Fibroblast of lung (primary cell): ENCODE measurements around the gene FXYD1. TPM values are rescaled to one million over a fixed set of nuclear protein-coding genes. Genes with fewer than 3 reads are reported as not detected.

Experiments used
- DNase-seq, 2 donors: peaks; one replicate each; pipeline versions ENCODE4 v3.0.0 to v3.0.0-alpha.2; 2010; ENCODE audit warnings: low read depth in 2 of 2
- H2AFZ ChIP-seq: 2 replicates; pipeline ENCODE4 v1.5.1; 2012; ENCODE audit warnings: low read length, control low read depth, inconsistent platforms
- H3K27ac ChIP-seq: 2 replicates; pipeline ENCODE4 v1.5.1; 2011; ENCODE audit warnings: low read length, control low read depth; ENCODE audit not compliant: insufficient read depth
- H3K27me3 ChIP-seq: 2 replicates; pipeline ENCODE4 v1.5.1; 2011; ENCODE audit warnings: mild to moderate bottlenecking, low read length; ENCODE audit not compliant: control insufficient read depth, insufficient read depth
- H3K36me3 ChIP-seq: 2 replicates; pipeline ENCODE4 v1.5.1; 2011; ENCODE audit warnings: low read length; ENCODE audit not compliant: control insufficient read depth, insufficient read depth
- H3K4me1 ChIP-seq: 2 replicates; pipeline ENCODE4 v1.5.1; 2011; ENCODE audit warnings: low read length; ENCODE audit not compliant: control insufficient read depth, insufficient read depth; ENCODE audit errors: extremely low read depth
- H3K4me2 ChIP-seq: 2 replicates; pipeline ENCODE4 v1.5.1; 2011; ENCODE audit warnings: low read length, control low read depth; ENCODE audit not compliant: insufficient read depth; ENCODE audit errors: extremely low read depth
- H3K4me3 ChIP-seq, 4 experiments: fragments of 200-600 bp in 1 of 4; sonication (generic) in 1 of 4; replicated peaks in 1 of 4; 2 replicates each; pipeline ENCODE4 v1.5.1; 2011 to 2016; ENCODE audit warnings: low read length in 4 of 4, low read depth in 3 of 4, mild to moderate bottlenecking in 3 of 4, control low read depth in 2 of 4, inconsistent platforms in 1 of 4, mixed read lengths in 1 of 4; ENCODE audit not compliant: insufficient read depth in 1 of 4; ENCODE audit errors: control extremely low read depth in 1 of 4
- H3K79me2 ChIP-seq: 2 replicates; pipeline ENCODE4 v1.5.1; 2012; ENCODE audit warnings: mild to moderate bottlenecking, low read length, inconsistent platforms; ENCODE audit not compliant: control insufficient read depth, insufficient read depth
- H3K9ac ChIP-seq: 2 replicates; pipeline ENCODE4 v1.5.1; 2011; ENCODE audit warnings: mild to moderate bottlenecking, low read length, control low read depth; ENCODE audit not compliant: insufficient read depth
- H3K9me3 ChIP-seq: 2 replicates; pipeline ENCODE4 v1.5.1; 2012; ENCODE audit warnings: low read depth, low read length; ENCODE audit not compliant: control insufficient read depth, insufficient read depth
- H4K20me1 ChIP-seq: 2 replicates; pipeline ENCODE4 v1.5.1; 2011; ENCODE audit warnings: low read length; ENCODE audit not compliant: control insufficient read depth, insufficient read depth; ENCODE audit errors: extremely low read depth
- CTCF ChIP-seq, 2 donors: IDR thresholded peaks in 1 of 2; conservative IDR thresholded peaks in 1 of 2; 1 replicate in 1 of 2; 2 replicates in 1 of 2; pipeline ENCODE4 v1.5.1; 2011 to 2012; ENCODE audit warnings: low read length in 2 of 2, control low read depth in 1 of 2, inconsistent platforms in 1 of 2, low read depth in 1 of 2, mild to moderate bottlenecking in 1 of 2
- EZH2 ChIP-seq: IDR thresholded peaks from 2 replicates; pipeline ENCODE4 v1.5.1; 2012; ENCODE audit warnings: low read length, control low read depth, mild to moderate bottlenecking; ENCODE audit errors: missing control alignments
- polyA plus RNA-seq, 2 donors: library from polyadenylated mRNA; depleted of rRNA in 1 of 2; stranded (reverse) in 1 of 2; unstranded in 1 of 2; fragments of >200 nt; gene quantifications; 2 replicates each; pipeline ENCODE4 v1.2.1, GENCODE V29; 2011 to 2012; ENCODE audit warnings: missing spikeins in 1 of 2
- total RNA-seq: library from RNA; depleted of rRNA; stranded (reverse); fragments of >200 nt; gene quantifications from 2 replicates; pipeline ENCODE4 v1.2.1, GENCODE V29; 2014

Gene FXYD1
- total and polyA plus RNA-seq, 2 donors (not counting 1 experiment from before 2014, with no cell fraction given): 4.5 to 7.5 TPM

GRCh38 chr19:35117799-35118198, 20.8 kb upstream of the FXYD1 start:
- Histone ChIP-seq H2AFZ (no peak overlapping the region), H3K4me1 (no peaks in the 10 kb centered on the region), H3K9ac (no peak overlapping the region), H3K27me3 (no peaks in the 10 kb centered on the region), H3K4me2 (no peak overlapping the region), H3K4me3 (no peak overlapping the region), H4K20me1 (no peaks in the 10 kb centered on the region), H3K36me3 (no peaks in the 10 kb centered on the region), H3K9me3 (no peaks in the 10 kb centered on the region), H3K27ac (no peak overlapping the region), H3K79me2 (no peaks in the 10 kb centered on the region)
- TF ChIP-seq EZH2 (no peak), CTCF (conservative IDR thresholded peaks at IDR 0.05 in 1 of 2, IDR thresholded peaks at IDR 0.05 in 1 of 2; ENCODE audit: low read depth in 1 of 2, low read length in 2 of 2) (no peak)
- no peak for DNase-seq

GRCh38 chr19:35118268-35119020, 20.2 kb upstream of the FXYD1 start:
- Histone ChIP-seq H4K20me1 (no peaks in the 10 kb centered on the region), H3K36me3 (no peaks in the 10 kb centered on the region), H3K27me3 (no peaks in the 10 kb centered on the region), H3K4me1 (peaks cover 4% of the 10 kb centered on the region), H3K9ac (no peak overlapping the region), H2AFZ (no peak overlapping the region), H3K9me3 (no peaks in the 10 kb centered on the region), H3K4me2 (no peak overlapping the region), H3K4me3 (no peak overlapping the region), H3K27ac (no peak overlapping the region), H3K79me2 (no peaks in the 10 kb centered on the region)
- TF ChIP-seq EZH2: no peak
- no peak for DNase-seq

GRCh38 chr19:35119091-35119490, 19.5 kb upstream of the FXYD1 start:
- Histone ChIP-seq H3K4me3 (no peak overlapping the region), H3K79me2 (no peaks in the 10 kb centered on the region), H3K4me2 (no peak overlapping the region), H3K9ac (no peak overlapping the region), H4K20me1 (no peaks in the 10 kb centered on the region), H3K27ac (no peak overlapping the region), H3K9me3 (no peaks in the 10 kb centered on the region), H3K4me1 (peaks cover 10% of the 10 kb centered on the region), H3K36me3 (no peaks in the 10 kb centered on the region), H3K27me3 (no peaks in the 10 kb centered on the region), H2AFZ (no peak overlapping the region)
- TF ChIP-seq EZH2: no peak
- no peak for DNase-seq

GRCh38 chr19:35119578-35120155, 19.0 kb upstream of the FXYD1 start:
- no peaks in the 10 kb centered on the region for H3K9me3 ChIP-seq
- no peaks in the 10 kb centered on the region for H4K20me1 ChIP-seq
- DNase-seq: no peak
- H3K27me3 ChIP-seq: no peaks in the 10 kb centered on the region
- TF ChIP-seq EZH2 (no peak), CTCF (conservative IDR thresholded peaks at IDR 0.05 in 1 of 2, IDR thresholded peaks at IDR 0.05 in 1 of 2; ENCODE audit: low read depth in 1 of 2, low read length in 2 of 2) (no peak)
- H2AFZ ChIP-seq: no peak overlapping the region
- H3K4me2 ChIP-seq: no peak overlapping the region
- peaks cover 13% of the 10 kb centered on the region for H3K4me1 ChIP-seq
- no peak overlapping the region for H3K27ac ChIP-seq
- no peak overlapping the region for H3K9ac ChIP-seq
- H3K4me3 ChIP-seq: no peak overlapping the region
- H3K79me2 ChIP-seq: no peaks in the 10 kb centered on the region
- no peaks in the 10 kb centered on the region for H3K36me3 ChIP-seq
